HEK293 (cell line): Measurements from ENCODE around the gene EEF2KMT.

Experiments used
- ZBTB1 ChIP-seq: fragments of 450-650 bp; formaldehyde crosslinking; IDR thresholded peaks from 2 replicates; pipeline ENCODE4 v1.5.1; 2016; ENCODE audit warnings: missing biosample characterization, missing genetic modification characterization
- ZBTB21 ChIP-seq: fragments of 450-650 bp; formaldehyde crosslinking; IDR thresholded peaks from 2 replicates; pipeline ENCODE4 v1.5.1; 2017; ENCODE audit warnings: missing biosample characterization, missing genetic modification characterization
- ZNF133 ChIP-seq: fragments of 450-650 bp; formaldehyde crosslinking; IDR thresholded peaks from 2 replicates; pipeline ENCODE4 v1.5.1; 2016; ENCODE audit warnings: missing biosample characterization, missing genetic modification characterization
- ZNF426 ChIP-seq: fragments of 450-650 bp; formaldehyde crosslinking; IDR thresholded peaks from 2 replicates; pipeline ENCODE4 v1.5.1; 2017; ENCODE audit warnings: missing biosample characterization, missing genetic modification characterization, mild to moderate bottlenecking, inconsistent platforms, moderate library complexity
- TF ChIP-seq, protein P1 (sequence below): IDR thresholded peaks from 2 replicates; pipeline ENCODE4 v1.6.1; 2011; ENCODE audit warnings: mild to moderate bottlenecking, low read depth, low read length, borderline replicate concordance
- TF ChIP-seq, protein P2 (sequence below): fragments of 450-650 bp; formaldehyde crosslinking; IDR thresholded peaks from 2 replicates; pipeline ENCODE4 v1.5.1; 2016; ENCODE audit warnings: missing biosample characterization, missing genetic modification characterization, low read depth
- TF ChIP-seq, protein P3 (sequence below): fragments of 450-650 bp; formaldehyde crosslinking; IDR thresholded peaks from 2 replicates; pipeline ENCODE4 v1.5.1; 2016; ENCODE audit warnings: missing biosample characterization, missing genetic modification characterization
- TF ChIP-seq, protein P4 (sequence below): fragments of 450-650 bp; formaldehyde crosslinking; IDR thresholded peaks from 2 replicates; pipeline ENCODE4 v1.5.1; 2017; ENCODE audit warnings: missing biosample characterization, missing genetic modification characterization

DNA sequence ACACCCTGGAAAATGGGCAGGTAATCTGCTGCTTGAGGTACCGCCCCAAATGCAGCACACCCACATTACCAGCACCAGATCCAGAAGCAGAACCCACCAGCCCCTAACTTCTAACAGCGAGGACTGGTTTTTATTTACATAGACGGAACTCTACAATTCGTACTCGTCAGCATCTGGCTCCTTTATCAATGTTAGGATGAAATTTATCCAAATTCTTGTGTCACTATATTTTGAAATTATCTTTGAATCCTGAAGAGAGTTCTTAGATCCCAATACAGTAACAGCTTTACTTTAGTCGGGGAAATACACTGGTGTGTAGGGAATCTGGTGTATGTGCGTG is 26.3 kb downstream of the EEF2KMT start:
- TF ChIP-seq, protein P1, sequence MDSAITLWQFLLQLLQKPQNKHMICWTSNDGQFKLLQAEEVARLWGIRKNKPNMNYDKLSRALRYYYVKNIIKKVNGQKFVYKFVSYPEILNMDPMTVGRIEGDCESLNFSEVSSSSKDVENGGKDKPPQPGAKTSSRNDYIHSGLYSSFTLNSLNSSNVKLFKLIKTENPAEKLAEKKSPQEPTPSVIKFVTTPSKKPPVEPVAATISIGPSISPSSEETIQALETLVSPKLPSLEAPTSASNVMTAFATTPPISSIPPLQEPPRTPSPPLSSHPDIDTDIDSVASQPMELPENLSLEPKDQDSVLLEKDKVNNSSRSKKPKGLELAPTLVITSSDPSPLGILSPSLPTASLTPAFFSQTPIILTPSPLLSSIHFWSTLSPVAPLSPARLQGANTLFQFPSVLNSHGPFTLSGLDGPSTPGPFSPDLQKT: no peak
- TF ChIP-seq ZBTB1 (tag by site-specific recombination) (no peak), ZNF133 (tag by site-specific recombination) (no peak), ZBTB21 (tag by site-specific recombination) (no peak), ZNF426 (no peak)
- TF ChIP-seq, protein P2, sequence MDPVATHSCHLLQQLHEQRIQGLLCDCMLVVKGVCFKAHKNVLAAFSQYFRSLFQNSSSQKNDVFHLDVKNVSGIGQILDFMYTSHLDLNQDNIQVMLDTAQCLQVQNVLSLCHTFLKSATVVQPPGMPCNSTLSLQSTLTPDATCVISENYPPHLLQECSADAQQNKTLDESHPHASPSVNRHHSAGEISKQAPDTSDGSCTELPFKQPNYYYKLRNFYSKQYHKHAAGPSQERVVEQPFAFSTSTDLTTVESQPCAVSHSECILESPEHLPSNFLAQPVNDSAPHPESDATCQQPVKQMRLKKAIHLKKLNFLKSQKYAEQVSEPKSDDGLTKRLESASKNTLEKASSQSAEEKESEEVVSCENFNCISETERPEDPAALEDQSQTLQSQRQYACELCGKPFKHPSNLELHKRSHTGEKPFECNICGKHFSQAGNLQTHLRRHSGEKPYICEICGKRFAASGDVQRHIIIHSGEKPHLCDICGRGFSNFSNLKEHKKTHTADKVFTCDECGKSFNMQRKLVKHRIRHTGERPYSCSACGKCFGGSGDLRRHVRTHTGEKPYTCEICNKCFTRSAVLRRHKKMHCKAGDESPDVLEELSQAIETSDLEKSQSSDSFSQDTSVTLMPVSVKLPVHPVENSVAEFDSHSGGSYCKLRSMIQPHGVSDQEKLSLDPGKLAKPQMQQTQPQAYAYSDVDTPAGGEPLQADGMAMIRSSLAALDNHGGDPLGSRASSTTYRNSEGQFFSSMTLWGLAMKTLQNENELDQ (tag by site-specific recombination): no peak
- TF ChIP-seq, protein P3, sequence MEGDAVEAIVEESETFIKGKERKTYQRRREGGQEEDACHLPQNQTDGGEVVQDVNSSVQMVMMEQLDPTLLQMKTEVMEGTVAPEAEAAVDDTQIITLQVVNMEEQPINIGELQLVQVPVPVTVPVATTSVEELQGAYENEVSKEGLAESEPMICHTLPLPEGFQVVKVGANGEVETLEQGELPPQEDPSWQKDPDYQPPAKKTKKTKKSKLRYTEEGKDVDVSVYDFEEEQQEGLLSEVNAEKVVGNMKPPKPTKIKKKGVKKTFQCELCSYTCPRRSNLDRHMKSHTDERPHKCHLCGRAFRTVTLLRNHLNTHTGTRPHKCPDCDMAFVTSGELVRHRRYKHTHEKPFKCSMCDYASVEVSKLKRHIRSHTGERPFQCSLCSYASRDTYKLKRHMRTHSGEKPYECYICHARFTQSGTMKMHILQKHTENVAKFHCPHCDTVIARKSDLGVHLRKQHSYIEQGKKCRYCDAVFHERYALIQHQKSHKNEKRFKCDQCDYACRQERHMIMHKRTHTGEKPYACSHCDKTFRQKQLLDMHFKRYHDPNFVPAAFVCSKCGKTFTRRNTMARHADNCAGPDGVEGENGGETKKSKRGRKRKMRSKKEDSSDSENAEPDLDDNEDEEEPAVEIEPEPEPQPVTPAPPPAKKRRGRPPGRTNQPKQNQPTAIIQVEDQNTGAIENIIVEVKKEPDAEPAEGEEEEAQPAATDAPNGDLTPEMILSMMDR: no peak
- TF ChIP-seq, protein P4, sequence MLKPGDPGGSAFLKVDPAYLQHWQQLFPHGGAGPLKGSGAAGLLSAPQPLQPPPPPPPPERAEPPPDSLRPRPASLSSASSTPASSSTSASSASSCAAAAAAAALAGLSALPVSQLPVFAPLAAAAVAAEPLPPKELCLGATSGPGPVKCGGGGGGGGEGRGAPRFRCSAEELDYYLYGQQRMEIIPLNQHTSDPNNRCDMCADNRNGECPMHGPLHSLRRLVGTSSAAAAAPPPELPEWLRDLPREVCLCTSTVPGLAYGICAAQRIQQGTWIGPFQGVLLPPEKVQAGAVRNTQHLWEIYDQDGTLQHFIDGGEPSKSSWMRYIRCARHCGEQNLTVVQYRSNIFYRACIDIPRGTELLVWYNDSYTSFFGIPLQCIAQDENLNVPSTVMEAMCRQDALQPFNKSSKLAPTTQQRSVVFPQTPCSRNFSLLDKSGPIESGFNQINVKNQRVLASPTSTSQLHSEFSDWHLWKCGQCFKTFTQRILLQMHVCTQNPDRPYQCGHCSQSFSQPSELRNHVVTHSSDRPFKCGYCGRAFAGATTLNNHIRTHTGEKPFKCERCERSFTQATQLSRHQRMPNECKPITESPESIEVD: no peak
